H1 (cell line): ENCODE results near the gene PTPRD. TPM values are rescaled to one million over a fixed set of nuclear protein-coding genes. Genes with fewer than 3 reads are reported as not detected.

Experiments used
- BACH1 ChIP-seq: IDR thresholded peaks from 2 replicates; pipeline ENCODE4 v1.6.1; 2012; ENCODE audit warnings: low read length, improper control_type of control experiment
- CTBP2 ChIP-seq: IDR thresholded peaks from 2 replicates; pipeline ENCODE4 v1.7.0; 2011; ENCODE audit warnings: borderline replicate concordance, mild to moderate bottlenecking, moderate library complexity, mixed read lengths, low read length; ENCODE audit not compliant: insufficient read depth, insufficient read length
- E2F6 ChIP-seq: IDR thresholded peaks from 2 replicates; pipeline ENCODE4 v1.6.1; 2012; ENCODE audit warnings: inconsistent platforms
- TAF7 ChIP-seq: optimal IDR thresholded peaks from 2 replicates; pipeline ENCODE3; 2011; ENCODE audit warnings: low read depth, mild to moderate bottlenecking, inconsistent platforms, low read length, moderate library complexity, borderline replicate concordance
- polyA plus RNA-seq, 7 experiments: library from polyadenylated mRNA; depleted of rRNA in 3 of 7; stranded (reverse) in 5 of 7; unstranded in 2 of 7; fragments of >200 nt in 5 of 7; fragments of 200-250 nt in 2 of 7; gene quantifications; 1 replicate in 5 of 7; 2 replicates in 1 of 7; 4 replicates in 1 of 7; pipeline versions ENCODE4 v1.2.1 to v1.2.3, GENCODE V29; 2011 to 2013; ENCODE audit warnings: missing spikeins in 2 of 7, mixed read lengths in 2 of 7
- total RNA-seq: library from RNA; stranded (reverse); fragmentation: NEBNext Ultra II Directional; extraction: Animal tissue kit (Norgen Biotek cat#: 25700); gene quantifications from 2 replicates; pipeline ENCODE4 v1.2.1, GENCODE V29; 2021

PTPRD gene
- total and polyA plus RNA-seq, 2 of the 8 experiments (the other 6 are each of a cell fraction or from before 2014, with no cell fraction given), result 17.2 to 77.0 TPM

- TF ChIP-seq E2F6 (no peak), BACH1 (no peak), TAF7 (no peak), CTBP2 (no peak)
These were observed 1899.5 kb downstream of the PTPRD start (continued) for GRCh38 chr9:8713149-8713810.
